ENCODE measurements around the gene PDE8B.

- TF ChIP-seq CTCF (IDR thresholded peaks at IDR 0.05): no peak
- no peak for TF ChIP-seq EZH2 (IDR thresholded peaks at IDR 0.05; ENCODE audit: borderline replicate concordance, insufficient read depth, low read depth, low read length, poor library complexity, severe bottlenecking)
These were observed 108.8 kb downstream of the PDE8B start for GRCh38 chr5:77319117-77319804.
